Measurements from ENCODE around the gene EEF1A2. TPM values are rescaled to one million over a fixed set of nuclear protein-coding genes. Genes with fewer than 3 reads are reported as not detected.

EEF1A2 gene
- total RNA-seq, 1 experiment from 2014 or later: 32.6 TPM

GRCh38 chr20:63538204-63539091, 39.6 kb upstream of the EEF1A2 start:
- peak; percentile 68 for DNase-seq (ENCODE audit: low read depth, low spot score)
- in situ Hi-C loops (cut with HindIII; ENCODE audit: low pct_unique_long_range_greater_than_20kb, low sequenced_read_pairs): no loop called here

- in situ Hi-C loops (cut with HindIII; ENCODE audit: low pct_unique_long_range_greater_than_20kb, low sequenced_read_pairs): no loop called here
- peak; percentile 88 for DNase-seq (ENCODE audit: low read depth, low spot score)
These were observed 38.8 kb upstream of the EEF1A2 start for GRCh38 chr20:63537525-63538203.

DNA sequence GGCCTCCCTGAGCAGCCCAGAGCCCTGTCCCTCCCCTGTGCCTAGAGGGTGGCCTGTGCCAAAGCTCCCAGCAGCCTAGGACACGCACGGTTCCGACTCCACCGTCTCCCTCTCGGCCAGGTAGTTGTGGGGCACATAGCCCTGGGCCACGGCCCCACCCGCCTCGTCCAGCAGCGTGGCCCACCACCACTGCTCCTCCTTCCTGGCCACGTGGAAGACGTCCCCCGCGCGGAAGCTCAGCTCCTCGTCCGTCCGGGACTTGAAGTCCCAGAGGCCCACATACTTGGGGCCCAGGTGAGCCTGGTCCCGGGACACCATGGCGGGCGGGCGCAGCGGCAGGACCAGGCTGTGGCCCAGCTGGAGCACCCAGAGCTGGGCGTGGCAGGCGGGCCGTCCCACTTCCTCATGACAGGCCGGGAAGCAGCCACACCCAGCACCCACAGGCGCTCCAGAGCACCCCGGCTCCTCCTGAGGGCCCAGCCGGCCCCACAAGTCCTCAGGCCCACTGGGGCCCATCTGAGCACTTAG, 38.2 kb upstream of the EEF1A2 start, which contains the start of gene PTK6:
Gene PTK6 (minus strand): TSS at position 380 of the 528 bp plus-strand sequence. CDS start 62 bp downstream, at position 318.
- no peak for DNase-seq (ENCODE audit: low read depth, low spot score)
- in situ Hi-C loops (cut with HindIII; ENCODE audit: low pct_unique_long_range_greater_than_20kb, low sequenced_read_pairs): no loop called here

DNA sequence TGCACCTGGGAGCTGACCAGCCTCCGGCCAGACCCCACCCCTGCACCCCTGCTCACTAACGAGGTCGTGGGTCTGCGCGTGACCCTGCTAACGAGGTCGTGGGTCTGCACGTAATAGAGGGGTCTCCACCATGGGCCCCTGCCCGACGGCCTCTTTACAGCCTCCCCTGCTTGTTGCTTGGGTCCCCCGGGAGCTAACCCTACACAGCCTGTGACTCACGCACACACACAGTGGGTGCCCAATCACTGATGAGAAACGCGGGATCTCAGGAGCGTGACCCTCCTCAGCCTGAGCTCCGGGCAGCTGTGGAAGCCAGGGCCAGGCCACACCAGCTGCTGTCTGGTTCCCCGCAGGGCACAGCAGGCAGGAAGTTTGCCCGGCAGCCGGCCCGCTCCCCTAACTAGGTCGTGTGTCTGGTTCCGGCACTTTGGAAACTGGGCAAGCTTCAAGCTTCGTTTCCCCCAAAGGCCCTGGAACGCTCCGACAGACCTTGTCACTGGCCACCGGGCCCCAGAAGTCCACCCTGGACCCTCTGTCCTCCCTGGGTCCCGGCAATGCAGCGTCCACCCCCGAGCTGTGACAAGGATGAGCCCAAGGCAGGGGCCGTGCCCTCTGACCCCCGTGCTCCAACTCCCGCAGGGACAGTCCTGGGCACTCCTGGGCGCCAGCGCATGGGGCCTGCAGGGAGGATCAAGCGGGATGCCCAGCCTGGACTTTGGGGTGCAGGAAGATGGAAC, 37.5 kb upstream of the EEF1A2 start:
- peak; percentile 43 for DNase-seq (ENCODE audit: low read depth, low spot score)
- in situ Hi-C loops (cut with HindIII; ENCODE audit: low pct_unique_long_range_greater_than_20kb, low sequenced_read_pairs): no loop called here

DNA sequence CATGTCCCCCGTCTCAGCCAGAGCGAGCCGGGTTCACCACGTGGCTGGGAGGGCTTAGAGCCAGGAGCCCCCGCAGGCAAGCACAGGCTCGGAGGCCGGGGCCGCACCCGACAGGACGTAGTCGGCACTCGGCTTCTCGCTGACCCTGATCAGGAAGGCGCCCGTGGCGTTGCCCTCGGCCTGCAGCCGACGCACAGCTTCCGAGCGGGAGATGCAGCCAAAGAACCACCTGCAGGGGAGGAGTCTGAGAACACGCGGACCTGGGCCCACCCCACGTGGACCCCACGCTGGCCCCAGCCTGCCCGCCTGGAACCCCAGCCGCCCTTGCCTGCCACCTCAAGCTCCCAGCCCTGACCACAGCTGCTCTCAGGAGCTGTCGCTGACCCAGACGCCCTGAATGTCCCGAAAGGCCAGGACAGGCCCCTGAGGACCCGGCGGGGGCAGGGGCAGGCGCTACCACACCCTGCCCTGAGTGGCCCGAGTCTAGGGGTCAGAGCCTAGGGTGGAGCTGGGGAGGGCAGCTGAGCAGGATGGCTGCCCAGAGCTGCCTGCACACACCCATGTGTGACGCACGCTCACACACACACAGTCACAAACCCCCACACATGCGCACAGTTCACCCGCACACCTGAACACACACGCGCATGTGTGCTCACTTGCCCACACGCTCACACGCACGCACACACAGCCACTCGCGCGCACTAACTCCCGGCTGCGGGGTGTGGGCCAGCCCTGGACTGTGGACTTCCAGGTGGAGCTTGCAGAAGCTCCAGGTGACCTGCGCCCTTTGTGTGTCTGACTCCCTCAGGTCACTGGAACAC, 36.2 kb upstream of the EEF1A2 start:
- in situ Hi-C loops (cut with HindIII; ENCODE audit: low pct_unique_long_range_greater_than_20kb, low sequenced_read_pairs): no loop called here
- no peak for DNase-seq (ENCODE audit: low read depth, low spot score)

DNA sequence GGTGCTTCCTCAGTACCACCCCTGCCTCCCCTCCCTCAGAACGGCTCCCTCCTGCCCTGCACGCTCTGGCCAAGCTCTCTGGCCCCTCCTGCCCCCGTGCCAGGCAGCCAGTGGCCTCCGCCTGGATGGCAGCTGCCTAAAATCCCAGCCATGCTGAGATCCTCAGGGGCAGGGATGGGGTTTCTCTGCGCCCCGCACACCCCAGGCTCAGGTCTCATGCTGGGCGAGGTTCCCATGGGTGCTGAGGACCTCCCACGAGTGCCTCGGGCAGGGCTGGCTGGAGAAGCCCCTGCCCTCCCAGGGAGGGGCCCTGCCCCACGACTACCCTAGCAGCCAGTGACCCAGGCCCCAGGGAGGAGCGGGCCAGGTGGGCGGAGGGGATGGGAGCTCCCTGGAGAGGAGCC, 35.5 kb upstream of the EEF1A2 start:
- in situ Hi-C loops (cut with HindIII; ENCODE audit: low pct_unique_long_range_greater_than_20kb, low sequenced_read_pairs): no loop called here
- no peak for DNase-seq (ENCODE audit: low read depth, low spot score)

DNA sequence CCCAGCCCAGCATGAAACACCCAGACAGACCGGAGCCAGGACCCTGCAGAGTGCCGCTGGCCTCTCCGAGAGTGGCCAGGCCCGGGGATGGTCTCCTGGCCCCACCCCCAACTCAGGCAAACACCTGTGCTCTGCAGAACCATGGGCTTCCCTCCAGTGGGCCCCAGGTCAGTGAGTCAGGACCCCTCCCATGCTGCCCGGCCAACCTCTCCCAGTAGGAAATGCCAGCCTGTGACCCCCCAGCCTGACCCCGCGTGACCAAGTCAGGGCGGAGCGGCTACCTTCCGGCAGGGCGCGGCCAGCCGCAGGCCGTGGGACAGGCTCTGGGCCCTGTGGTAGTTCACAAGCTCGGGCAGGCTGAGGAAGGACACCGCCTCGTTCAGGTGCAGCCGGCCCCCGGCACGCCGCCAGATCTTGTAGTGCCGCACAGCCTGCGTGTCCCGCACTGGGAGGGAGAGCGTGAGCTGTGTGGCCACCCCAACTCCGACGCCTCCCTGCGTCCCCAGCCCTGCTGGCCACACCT, 35.0 kb upstream of the EEF1A2 start:
- in situ Hi-C loops (cut with HindIII; ENCODE audit: low pct_unique_long_range_greater_than_20kb, low sequenced_read_pairs): no loop called here

GRCh38 chr20:63533388-63533787, 34.5 kb upstream of the EEF1A2 start:
- in situ Hi-C loops (cut with HindIII; ENCODE audit: low pct_unique_long_range_greater_than_20kb, low sequenced_read_pairs): no loop called here
- DNase-seq (ENCODE audit: low read depth, low spot score): no peak

More for the DNA sequence above, 35.0 kb upstream of the EEF1A2 start:
- DNase-seq (ENCODE audit: low read depth, low spot score): no peak

DNA sequence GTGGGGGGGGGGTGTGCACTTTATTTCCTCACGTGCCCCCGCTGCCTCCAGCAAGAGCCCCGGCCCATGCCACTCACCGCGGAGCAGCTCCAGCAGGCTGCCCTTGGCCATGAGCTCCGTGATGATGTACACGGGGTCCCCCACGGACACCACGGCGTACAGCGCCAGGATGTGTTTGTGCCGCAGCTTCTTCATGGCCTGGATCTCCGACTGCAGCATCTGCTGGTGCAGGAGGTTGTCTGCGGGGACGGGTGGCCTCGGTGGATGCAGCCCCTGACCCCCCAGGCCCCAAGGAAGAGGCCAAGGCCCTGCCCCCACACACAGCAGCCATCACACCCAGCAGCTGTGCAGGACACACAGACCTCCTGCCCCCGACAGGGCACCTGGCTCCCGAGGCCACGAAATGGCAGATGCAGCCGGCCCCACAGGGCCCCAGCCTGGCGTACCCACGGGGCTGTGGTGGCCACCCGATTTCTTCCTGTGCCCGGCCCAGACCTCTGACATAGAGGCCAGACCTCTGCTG, 33.6 kb upstream of the EEF1A2 start:
- in situ Hi-C loops (cut with HindIII; ENCODE audit: low pct_unique_long_range_greater_than_20kb, low sequenced_read_pairs): no loop called here

DNA sequence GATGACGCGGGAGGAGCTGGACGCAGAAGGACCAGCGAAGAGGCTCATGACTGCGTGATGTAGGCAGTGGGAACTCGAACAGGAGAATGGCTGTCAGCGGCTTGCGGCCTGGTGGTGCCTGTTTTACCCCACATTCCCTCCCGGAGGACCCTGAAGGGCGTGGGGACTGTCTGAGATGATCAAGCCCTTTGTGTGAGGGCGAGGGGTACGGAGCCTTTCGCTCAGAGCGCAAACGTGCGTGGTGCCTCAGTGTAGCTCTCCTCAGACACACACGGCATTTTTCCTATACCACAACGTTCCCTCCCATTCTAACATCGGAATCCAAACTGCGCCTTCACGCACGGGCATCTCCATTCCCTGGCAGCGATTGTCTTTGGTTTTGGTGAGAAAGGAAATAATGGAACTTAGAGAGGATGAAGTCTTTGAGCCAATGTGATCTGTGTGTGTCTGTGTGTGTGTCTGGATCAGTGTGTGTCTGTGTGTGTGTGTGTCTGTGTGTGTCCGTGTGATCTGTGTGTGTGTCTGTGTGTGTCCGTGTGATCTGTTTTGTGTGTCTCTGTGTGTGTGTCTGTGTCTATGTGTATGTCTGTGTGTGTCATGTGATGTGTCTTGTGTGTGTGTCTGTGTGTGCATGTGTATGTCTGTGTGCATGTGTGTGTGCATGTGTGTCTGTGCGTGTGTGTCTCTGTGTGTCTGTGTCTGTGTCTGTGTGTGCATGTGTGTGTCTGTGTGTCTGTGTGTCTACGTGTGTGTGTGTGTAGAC, 33.0 kb upstream of the EEF1A2 start:
- DNase-seq (ENCODE audit: low read depth, low spot score): no peak
- in situ Hi-C loops (cut with HindIII; ENCODE audit: low pct_unique_long_range_greater_than_20kb, low sequenced_read_pairs): no loop called here

More for the DNA sequence above, 33.6 kb upstream of the EEF1A2 start:
- DNase-seq (ENCODE audit: low read depth, low spot score): no peak

GRCh38 chr20:63530788-63531160, 31.9 kb upstream of the EEF1A2 start:
- in situ Hi-C loops (cut with HindIII; ENCODE audit: low pct_unique_long_range_greater_than_20kb, low sequenced_read_pairs): no loop called here

DNA sequence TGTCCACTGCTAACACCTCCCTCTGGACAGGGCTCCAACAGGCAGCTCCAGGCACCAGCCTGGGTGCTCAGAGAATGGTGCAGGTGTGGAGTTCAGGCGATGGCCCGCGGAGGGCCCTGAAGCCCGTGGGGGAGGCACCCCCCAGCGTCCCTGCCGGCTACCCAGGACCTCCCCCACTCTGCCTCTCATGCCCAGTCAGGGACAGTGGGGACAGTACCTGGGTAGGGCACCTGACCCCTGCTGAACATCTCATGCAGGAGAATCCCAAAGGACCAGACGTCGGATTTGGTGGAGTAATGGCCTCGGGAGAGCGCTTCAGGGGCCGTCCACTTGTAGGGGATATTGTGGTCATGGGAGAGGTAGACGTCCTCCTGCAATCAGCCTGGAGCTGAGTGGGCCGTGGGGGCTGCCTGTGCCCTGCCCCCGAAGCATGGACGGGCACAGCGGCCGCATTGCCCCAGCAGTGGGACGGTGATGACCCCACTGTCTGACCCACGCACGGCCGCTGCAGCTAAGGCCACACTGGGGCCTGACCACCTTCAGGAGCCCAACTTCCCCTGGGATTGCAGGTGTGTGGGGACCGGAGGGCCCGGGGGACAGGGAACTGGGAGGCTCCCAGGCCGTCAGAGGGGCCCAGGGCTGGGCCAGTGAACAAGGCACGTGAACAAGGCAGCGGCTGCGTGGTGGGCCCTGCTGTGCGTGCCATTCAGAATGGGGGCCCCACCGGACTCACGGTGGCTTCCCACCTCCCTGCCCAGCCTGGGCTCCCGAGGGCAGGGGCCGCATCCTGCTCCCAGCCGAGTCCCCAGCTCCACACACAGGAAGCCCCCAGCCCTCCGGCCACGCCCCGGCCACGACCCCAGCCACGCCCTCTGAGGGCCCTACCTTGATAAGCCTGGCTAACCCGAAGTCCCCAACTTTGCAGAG, 31.2 kb upstream of the EEF1A2 start:
- in situ Hi-C loops (cut with HindIII; ENCODE audit: low pct_unique_long_range_greater_than_20kb, low sequenced_read_pairs): no loop called here
- no peak for DNase-seq (ENCODE audit: low read depth, low spot score)

More at GRCh38 chr20:63530788-63531160, 31.9 kb upstream of the EEF1A2 start:
- DNase-seq (ENCODE audit: low read depth, low spot score): no peak

DNA sequence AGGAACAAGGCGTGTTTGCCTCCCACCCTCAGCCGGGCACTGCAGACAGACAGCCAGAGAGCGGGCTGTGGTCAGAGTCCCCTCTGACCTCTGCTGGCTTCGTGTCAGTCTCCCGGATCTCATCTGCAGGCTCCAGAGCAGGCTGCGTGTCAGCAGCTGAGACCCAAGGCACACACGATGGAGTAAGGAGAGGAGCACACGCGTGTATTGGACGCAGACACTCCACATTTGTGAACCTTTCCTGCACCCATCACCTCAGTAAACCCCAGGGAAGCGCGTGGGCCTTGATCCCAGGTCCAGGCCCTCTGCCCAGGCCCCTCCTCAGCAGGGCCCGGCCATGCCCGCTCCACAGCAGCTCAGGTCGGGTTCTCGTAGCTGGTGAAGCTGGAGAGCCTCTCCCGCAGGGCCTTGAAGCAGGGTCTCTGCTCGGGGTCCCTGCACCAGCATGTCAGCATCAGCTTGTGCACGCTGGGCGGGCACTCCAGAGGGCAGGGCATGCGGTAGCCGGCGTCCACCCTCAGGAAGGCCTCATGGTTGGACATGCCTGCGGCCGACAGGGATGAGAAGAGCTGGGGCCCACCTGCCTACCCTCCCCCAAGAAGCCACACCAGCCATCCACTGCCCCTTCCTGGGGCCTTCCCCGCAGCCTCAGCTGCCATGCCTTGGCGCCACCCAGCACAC, 30.4 kb upstream of the EEF1A2 start:
- in situ Hi-C loops (cut with HindIII; ENCODE audit: low pct_unique_long_range_greater_than_20kb, low sequenced_read_pairs): no loop called here
- no peak for DNase-seq (ENCODE audit: low read depth, low spot score)

GRCh38 chr20:63527184-63527583, 28.3 kb upstream of the EEF1A2 start:
- DNase-seq (ENCODE audit: low read depth, low spot score): no peak
- in situ Hi-C loops (cut with HindIII; ENCODE audit: low pct_unique_long_range_greater_than_20kb, low sequenced_read_pairs): no loop called here

- in situ Hi-C loops (cut with HindIII; ENCODE audit: low pct_unique_long_range_greater_than_20kb, low sequenced_read_pairs): no loop called here
- DNase-seq (ENCODE audit: low read depth, low spot score): no peak
These were observed 27.1 kb upstream of the EEF1A2 start for GRCh38 chr20:63525971-63526370.

Data from SK-MEL-5 (cell line).